Mucosa of descending colon (tissue), 3 donors: ENCODE measurements around the gene GRM4. TPM values are rescaled to one million over a fixed set of nuclear protein-coding genes. Genes with fewer than 3 reads are reported as not detected.

Experiments
- ATAC-seq: fragments of 200-7000 bp; cut with Tn5 transposase; one replicate; pipeline ENCODE4 v1.9.1; 2020; ENCODE audit warnings: mild to moderate bottlenecking, moderate library complexity
- DNase-seq, 3 donors: peaks; one replicate each; pipeline ENCODE4 v3.0.0-alpha.2; 2020
- H3K36me3 ChIP-seq: fragments of 200-600 bp; one replicate; pipeline ENCODE4 v1.8.0; 2021; ENCODE audit warnings: low read depth, mild to moderate bottlenecking
- H3K4me1 ChIP-seq: fragments of 200-600 bp; one replicate; pipeline ENCODE4 v1.8.0; 2021; ENCODE audit warnings: low read depth, mild to moderate bottlenecking
- H3K4me3 ChIP-seq: fragments of 200-600 bp; one replicate; pipeline ENCODE4 v1.8.0; 2021; ENCODE audit warnings: mild to moderate bottlenecking
- H3K9me3 ChIP-seq: fragments of 200-600 bp; one replicate; pipeline ENCODE4 v1.8.0; 2021; ENCODE audit warnings: mild to moderate bottlenecking
- CTCF ChIP-seq: fragments of 200-600 bp; IDR thresholded peaks from one replicate; pipeline ENCODE4 v1.8.0; 2022; ENCODE audit warnings: antibody characterized with exemption, mild to moderate bottlenecking
- intact Hi-C, 2 donors: fragments of 100-400 bp; cut with DNase I in 1 of 2; cut with micrococcal nuclease in 1 of 2; formaldehyde crosslinking; loops; one replicate each; pipeline versions ENCODE4 v1.11.0 to v1.11.1; 2022; cut with DNase I, micrococcal nuclease
- total RNA-seq, 3 donors: library from RNA; stranded (reverse); fragmentation: NEBNext Ultra II Directional in 2 of 3; extraction: Animal tissue kit (Norgen Biotek cat#: 25700) in 2 of 3; gene quantifications; one replicate each; pipeline versions ENCODE4 v1.2.1 to v1.2.4, GENCODE V29; 2021 to 2023
- donor health status: DM: no; HTN: no; CAD: no; lungs with moderate emphysema.
- donor health status: DM: no; HTN: no; CAD: no.
- donor health status: DM: no; HTN: yes; CAD: no.

Gene GRM4
- total RNA-seq, 3 donors from 2014 or later = 0.22 to 0.25 TPM; not detected in 1

GRCh38 chr6:34135541-34135940, 10.3 kb downstream of the GRM4 start:
- no peak for TF ChIP-seq CTCF
- no peak for ATAC-seq
- intact Hi-C loops = no loop called here
- Histone ChIP-seq H3K4me1 (no peaks in the 10 kb centered on the region), H3K36me3 (no peaks in the 10 kb centered on the region), H3K4me3 (no peak overlapping the region), H3K9me3 (no peaks in the 10 kb centered on the region)
- no peak for DNase-seq

GRCh38 chr6:34132486-34133185, 13.3 kb downstream of the GRM4 start:
- ATAC-seq = peak; percentile 29

GRCh38 chr6:34131326-34132290, 14.3 kb downstream of the GRM4 start:
- Histone ChIP-seq H3K9me3 (no peaks in the 10 kb centered on the region), H3K36me3 (no peaks in the 10 kb centered on the region), H3K4me3 (no peak overlapping the region), H3K4me1 (no peaks in the 10 kb centered on the region)
- DNase-seq (no peak), ATAC-seq (no peak)
- intact Hi-C loops = no loop called here
- TF ChIP-seq CTCF = no peak

More at GRCh38 chr6:34132486-34133185, 13.3 kb downstream of the GRM4 start:
- TF ChIP-seq CTCF = no peak
- no peaks in the 10 kb centered on the region for H3K36me3 ChIP-seq
- peak in 2 of 3 donors; percentile 49 to 51 for DNase-seq
- H3K4me3 ChIP-seq = no peak overlapping the region
- H3K4me1 ChIP-seq = no peaks in the 10 kb centered on the region
- intact Hi-C loops = no loop called here
- H3K9me3 ChIP-seq = no peaks in the 10 kb centered on the region

GRCh38 chr6:34130862-34131261, 15.0 kb downstream of the GRM4 start:
- Histone ChIP-seq H3K9me3 (no peaks in the 10 kb centered on the region), H3K4me1 (no peaks in the 10 kb centered on the region), H3K4me3 (no peak overlapping the region), H3K36me3 (no peaks in the 10 kb centered on the region)
- intact Hi-C loops = no loop called here
- ATAC-seq (no peak), DNase-seq (no peak)
- TF ChIP-seq CTCF = no peak

GRCh38 chr6:34129753-34130152, 16.1 kb downstream of the GRM4 start:
- no peaks in the 10 kb centered on the region for H3K36me3 ChIP-seq
- no peak for TF ChIP-seq CTCF

More at GRCh38 chr6:34129753-34130152, 16.1 kb downstream of the GRM4 start:
- Histone ChIP-seq H3K4me1 (no peaks in the 10 kb centered on the region), H3K9me3 (no peaks in the 10 kb centered on the region), H3K4me3 (no peak overlapping the region)
- DNase-seq = no peak
- intact Hi-C loops = no loop called here
- ATAC-seq = no peak
